HG03457 (cell line): ENCODE results near the gene KCNK7.
A peak's percentile ranks its signal among the peaks of the same experiment; 100 is the strongest.

ENCODE experiments used
- ATAC-seq: cut with Tn5 transposase; IDR thresholded peaks from one replicate; pipeline ENCODE4 v1.9.1; 2021; ENCODE audit warnings: moderate number of reproducible peaks; ENCODE audit not compliant: unreplicated experiment

The KCNK7 gene

GRCh38 chr11:65589444-65590239, 6.0 kb downstream of the KCNK7 start:
- no peak for ATAC-seq

GRCh38 chr11:65588199-65589054, 7.2 kb downstream of the KCNK7 start:
- ATAC-seq, result peak; percentile 51

- ATAC-seq, result no peak
These were observed 8.9 kb downstream of the KCNK7 start for GRCh38 chr11:65586676-65587075.

- ATAC-seq, result no peak
These were observed 9.4 kb downstream of the KCNK7 start for GRCh38 chr11:65586247-65586630.

GRCh38 chr11:65585396-65586246, 10.0 kb downstream of the KCNK7 start:
- no peak for ATAC-seq

DNA sequence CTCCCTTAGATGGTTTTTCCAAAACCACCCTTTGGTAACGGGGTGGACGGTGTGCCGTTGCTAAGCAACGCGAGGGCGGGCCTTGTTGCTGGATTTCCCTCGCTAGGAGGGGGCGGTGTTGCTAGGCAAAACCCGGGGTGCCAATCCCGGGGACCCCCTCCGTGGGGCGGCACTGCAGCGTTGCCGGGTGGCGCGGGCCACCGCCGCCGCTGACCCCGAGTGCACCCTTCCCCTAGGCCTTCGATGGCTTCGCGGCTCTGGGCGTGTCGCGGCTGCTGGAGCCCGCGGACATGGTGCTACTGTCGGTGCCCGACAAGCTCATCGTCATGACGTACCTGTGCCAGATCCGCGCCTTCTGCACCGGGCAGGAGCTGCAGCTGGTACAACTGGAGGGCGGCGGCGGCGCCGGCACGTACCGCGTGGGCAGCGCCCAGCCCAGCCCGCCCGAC, 10.9 kb downstream of the KCNK7 start:
- no peak for ATAC-seq

DNA sequence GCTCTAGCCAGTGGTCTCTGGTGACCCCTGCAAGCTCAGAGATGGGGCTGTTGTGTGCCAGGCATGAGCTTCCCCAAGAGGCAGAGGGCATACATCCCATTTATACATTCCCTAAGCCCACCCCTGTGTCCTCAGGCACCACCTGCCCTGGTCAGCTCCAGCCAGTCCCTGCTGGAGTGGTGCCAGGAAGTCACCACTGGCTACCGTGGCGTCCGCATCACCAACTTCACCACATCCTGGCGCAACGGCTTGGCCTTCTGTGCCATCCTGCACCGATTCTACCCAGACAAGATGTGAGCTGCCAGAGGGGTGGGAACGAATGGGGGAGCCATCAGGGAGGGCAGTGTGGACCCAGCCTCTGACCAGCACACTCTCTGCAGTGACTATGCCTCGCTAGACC, 11.5 kb downstream of the KCNK7 start:
- no peak for ATAC-seq

GRCh38 chr11:65583589-65583988, 12.0 kb downstream of the KCNK7 start:
- ATAC-seq, result no peak

DNA sequence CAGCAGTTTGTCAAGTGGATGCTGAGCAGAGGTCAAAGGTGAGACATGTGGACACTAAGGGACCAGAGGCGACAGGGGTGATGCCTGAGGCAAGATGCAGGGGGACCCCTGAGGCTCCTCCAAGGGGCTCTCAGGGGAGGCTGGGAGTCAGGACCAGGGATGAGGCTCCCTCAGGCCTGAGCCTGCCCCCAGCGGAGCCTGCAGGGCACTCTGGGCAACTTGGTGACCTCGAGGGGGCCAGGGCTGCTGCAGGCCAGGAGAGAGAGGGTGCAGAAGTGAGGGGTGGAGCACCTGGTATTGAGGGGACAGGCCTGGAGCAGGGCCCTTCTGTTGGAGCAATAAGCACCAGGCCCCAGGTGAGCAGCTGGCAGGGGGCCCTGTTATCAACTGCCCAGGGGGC, 13.7 kb downstream of the KCNK7 start:
- no peak for ATAC-seq

- no peak for ATAC-seq
These were observed 14.8 kb downstream of the KCNK7 start for GRCh38 chr11:65580756-65581155.

- ATAC-seq, result no peak
These were observed 15.4 kb downstream of the KCNK7 start for GRCh38 chr11:65580031-65580692.

DNA sequence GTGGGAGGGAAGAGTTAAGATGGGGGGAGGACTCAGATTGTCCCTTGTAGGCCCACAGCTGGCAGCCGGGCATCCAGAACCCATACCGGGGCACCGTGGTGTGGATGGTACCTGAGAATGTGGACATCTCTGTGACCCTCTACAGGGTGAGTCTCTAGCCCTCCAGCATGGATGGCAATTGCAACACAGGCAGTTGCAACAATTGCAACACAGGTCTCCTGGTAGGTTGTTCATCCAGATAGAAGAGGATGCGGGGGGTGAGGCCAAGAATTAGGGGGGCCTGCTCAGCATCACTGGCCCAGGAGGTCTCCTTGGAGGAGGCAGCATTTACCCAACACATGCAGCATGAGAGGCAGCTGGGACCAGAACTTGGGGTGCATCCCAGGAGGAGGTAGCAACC, 16.3 kb downstream of the KCNK7 start:
- ATAC-seq, result no peak

DNA sequence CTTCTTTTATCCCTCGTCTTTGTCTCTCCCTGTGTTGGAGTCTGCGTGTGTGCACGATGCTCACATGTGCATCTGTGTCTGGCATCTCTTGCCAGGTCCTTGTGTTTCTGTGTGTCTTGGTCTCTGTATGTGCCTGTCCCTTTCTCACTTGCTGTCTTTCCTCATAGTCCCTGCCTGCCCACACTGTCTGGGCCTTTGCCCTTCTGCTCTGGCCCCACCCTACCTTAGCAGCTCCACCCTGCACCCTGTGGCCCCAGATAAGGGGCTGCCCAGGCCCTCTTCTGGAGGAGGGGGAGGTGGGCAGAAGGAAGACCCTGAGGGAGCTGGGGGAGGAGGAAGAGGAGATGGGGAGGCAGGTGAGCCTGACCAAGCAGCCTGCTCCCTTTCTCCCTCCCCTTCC, 16.9 kb downstream of the KCNK7 start:
- ATAC-seq, result no peak

DNA sequence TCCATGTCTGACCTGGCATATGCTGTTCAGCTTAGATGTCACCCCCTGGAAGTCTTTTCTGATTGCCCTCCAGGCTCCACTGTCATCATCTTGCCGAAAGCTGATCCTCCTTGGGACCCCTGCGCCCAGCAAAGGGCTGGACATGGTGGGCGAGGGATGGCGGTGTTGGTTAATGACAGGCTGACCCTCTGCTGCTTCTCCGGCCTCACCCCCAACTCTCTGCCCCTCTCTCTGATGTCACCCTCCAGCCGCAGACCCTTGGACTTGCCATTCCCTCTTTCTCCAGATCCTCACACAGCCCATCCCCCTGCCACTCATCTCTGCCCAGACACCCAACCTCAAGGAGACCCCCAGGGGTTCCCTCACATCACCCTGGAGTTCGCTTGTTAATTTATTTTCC, 17.5 kb downstream of the KCNK7 start:
- ATAC-seq, result no peak

DNA sequence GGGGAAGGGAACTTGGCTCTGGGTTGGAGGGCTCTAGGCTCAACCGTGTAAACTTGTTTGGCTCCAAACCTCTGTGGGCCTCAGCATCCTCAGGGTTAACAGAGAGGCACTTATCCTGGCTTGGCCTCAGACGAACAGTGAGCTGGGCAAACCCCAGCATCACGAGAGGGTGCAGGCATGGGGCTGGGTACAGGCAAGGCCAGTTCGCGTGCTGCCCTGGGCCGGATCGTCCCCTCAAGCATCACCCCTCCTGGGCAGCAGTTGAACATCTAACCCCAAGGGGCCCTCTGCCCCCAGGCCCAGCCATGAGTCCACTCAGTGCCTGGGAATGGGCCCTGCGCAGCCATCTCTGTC, 17.9 kb downstream of the KCNK7 start:
- no peak for ATAC-seq

GRCh38 chr11:65576867-65577755, 18.5 kb downstream of the KCNK7 start:
- no peak for ATAC-seq

- no peak for ATAC-seq
These were observed 19.3 kb downstream of the KCNK7 start for GRCh38 chr11:65576232-65576866.

GRCh38 chr11:65575568-65576231, 19.9 kb downstream of the KCNK7 start, which contains the start of gene EHBP1L1:
Gene EHBP1L1 (plus strand): TSS chr11:65576053. CDS start chr11:65576303, 250 bp downstream.
- ATAC-seq, result no peak
